HepG2 (cell line): Measurements from ENCODE around the gene CAND2. TPM values are rescaled to one million over a fixed set of nuclear protein-coding genes. Genes with fewer than 3 reads are reported as not detected.

ENCODE experiments used
- AFF4 ChIP-seq: sonication (generic); formaldehyde crosslinking; IDR thresholded peaks from 2 replicates; pipeline ENCODE4 v1.4.0; 2020; ENCODE audit warnings: missing genetic modification reagents
- AKNA ChIP-seq: sonication (generic); formaldehyde crosslinking; IDR thresholded peaks from 2 replicates; pipeline ENCODE4 v1.4.0; 2020; ENCODE audit warnings: missing genetic modification reagents, borderline replicate concordance
- ATM ChIP-seq: fragments of 450-650 bp; IDR thresholded peaks from 2 replicates; pipeline ENCODE4 v1.7.1; 2017; ENCODE audit warnings: mild to moderate bottlenecking, borderline replicate concordance
- ATRX ChIP-seq: sonication (generic); formaldehyde crosslinking; IDR thresholded peaks from 2 replicates; pipeline ENCODE4 v1.4.0; 2020; ENCODE audit warnings: missing genetic modification reagents, borderline replicate concordance
- BRD4 ChIP-seq: sonication (generic); formaldehyde crosslinking; IDR thresholded peaks from 2 replicates; pipeline ENCODE4 v1.4.0; 2020; ENCODE audit warnings: missing genetic modification reagents
- FOXJ3 ChIP-seq: sonication (generic); formaldehyde crosslinking; IDR thresholded peaks from 2 replicates; pipeline ENCODE4 v1.4.0; 2020; ENCODE audit warnings: missing genetic modification reagents, mild to moderate bottlenecking, borderline replicate concordance
- HDAC1 ChIP-seq: sonication (generic); formaldehyde crosslinking; IDR thresholded peaks from 2 replicates; pipeline ENCODE4 v1.5.1; 2020; ENCODE audit warnings: mild to moderate bottlenecking, missing genetic modification reagents
- MAFF ChIP-seq: IDR thresholded peaks from 2 replicates; pipeline ENCODE4 v1.6.1; 2011; ENCODE audit warnings: low read depth, low read length, improper control_type of control experiment
- MLLT10 ChIP-seq: sonication (generic); formaldehyde crosslinking; IDR thresholded peaks from 2 replicates; pipeline ENCODE4 v1.4.0; 2020; ENCODE audit warnings: missing genetic modification reagents
- NR2F1 ChIP-seq, 2 experiments: fragments of 450-650 bp in 1 of 2; formaldehyde crosslinking in 1 of 2; IDR thresholded peaks; 2 replicates each; pipeline versions ENCODE4 v1.5.0 to v1.6.1; 2016 to 2020; ENCODE audit warnings: mild to moderate bottlenecking in 1 of 2, missing compliant biosample characterization in 1 of 2, missing genetic modification reagents in 1 of 2, moderate library complexity in 1 of 2
- PAX8 ChIP-seq: sonication (generic); formaldehyde crosslinking; IDR thresholded peaks from 2 replicates; pipeline ENCODE4 v1.8.0; 2022; ENCODE audit warnings: mild to moderate bottlenecking, missing genetic modification reagents, borderline replicate concordance
- RFXAP ChIP-seq: sonication (generic); formaldehyde crosslinking; IDR thresholded peaks from 2 replicates; pipeline ENCODE4 v1.4.0; 2020; ENCODE audit warnings: missing genetic modification reagents, borderline replicate concordance
- ZNF225 ChIP-seq: sonication (generic); formaldehyde crosslinking; IDR thresholded peaks from 2 replicates; pipeline ENCODE4 v1.4.0; 2020; ENCODE audit warnings: mild to moderate bottlenecking, missing genetic modification reagents
- ZNF317 ChIP-seq: sonication (generic); formaldehyde crosslinking; IDR thresholded peaks from 2 replicates; pipeline ENCODE4 v1.5.0; 2020; ENCODE audit warnings: mild to moderate bottlenecking, missing genetic modification reagents
- ZNF740 ChIP-seq: sonication (generic); formaldehyde crosslinking; IDR thresholded peaks from 2 replicates; pipeline ENCODE4 v1.4.0; 2020; ENCODE audit warnings: missing genetic modification reagents
- ZNF749 ChIP-seq: sonication (generic); formaldehyde crosslinking; IDR thresholded peaks from 2 replicates; pipeline ENCODE4 v1.8.0; 2022; ENCODE audit warnings: mild to moderate bottlenecking, missing genetic modification reagents, moderate library complexity, borderline replicate concordance
- ZNF780A ChIP-seq: sonication (generic); formaldehyde crosslinking; IDR thresholded peaks from 2 replicates; pipeline ENCODE4 v1.8.0; 2022; ENCODE audit warnings: mild to moderate bottlenecking, missing genetic modification reagents, moderate library complexity
- polyA plus RNA-seq, 8 experiments: library from polyadenylated mRNA; depleted of rRNA in 3 of 8; stranded (reverse) in 7 of 8; unstranded in 1 of 8; fragments of >200 nt; fragmentation: Illumina TruSeq in 4 of 8; extraction: Trizol in 4 of 8; gene quantifications; 2 replicates each; pipeline versions ENCODE4 v1.2.1 to v1.2.3, GENCODE V29; 2011 to 2016; ENCODE audit warnings: low read depth in 4 of 8, missing spikeins in 1 of 8, mixed read lengths in 1 of 8; ENCODE audit not compliant: insufficient read depth in 1 of 8
- total RNA-seq, 5 experiments: library from RNA; depleted of rRNA; stranded (reverse); fragments of >200 nt; fragmentation: Illumina TruSeq; extraction: Trizol; gene quantifications; 2 replicates each; pipeline ENCODE4 v1.2.3, GENCODE V29; 2016; ENCODE audit warnings: low read depth in 1 of 5
- TF ChIP-seq, protein P1 (sequence below): sonication (generic); formaldehyde crosslinking; conservative IDR thresholded peaks from 2 replicates; pipeline ENCODE4 v1.8.0; 2022; ENCODE audit warnings: missing genetic modification reagents

Gene CAND2
- total and polyA plus RNA-seq, 2 of the 13 experiments (the other 11 are each of a cell fraction or from before 2014, with no cell fraction given), result 0.01 TPM; not detected in 1

- TF ChIP-seq ZNF749 (CRISPR knock-in tag) (no peak), ATM (no peak), RFXAP (CRISPR knock-in tag) (no peak), AKNA (CRISPR knock-in tag) (no peak), HDAC1 (peak; percentile 36), ZNF780A (CRISPR knock-in tag) (no peak), NR2F1 (CRISPR knock-in tag; IDR thresholded peaks at IDR 0.05) (no peak), ZNF740 (no peak), ZNF317 (peak; percentile 53; the same call in 1 of the 2 replicates), ATRX (CRISPR knock-in tag) (no peak), BRD4 (CRISPR knock-in tag) (no peak), ZNF225 (CRISPR knock-in tag) (no peak), FOXJ3 (CRISPR knock-in tag) (no peak), MAFF (peak; percentile 53; the same call in 1 of the 2 replicates), MLLT10 (CRISPR knock-in tag) (no peak), AFF4 (CRISPR knock-in tag) (no peak), PAX8 (CRISPR knock-in tag) (no peak)
- TF ChIP-seq, protein P1, sequence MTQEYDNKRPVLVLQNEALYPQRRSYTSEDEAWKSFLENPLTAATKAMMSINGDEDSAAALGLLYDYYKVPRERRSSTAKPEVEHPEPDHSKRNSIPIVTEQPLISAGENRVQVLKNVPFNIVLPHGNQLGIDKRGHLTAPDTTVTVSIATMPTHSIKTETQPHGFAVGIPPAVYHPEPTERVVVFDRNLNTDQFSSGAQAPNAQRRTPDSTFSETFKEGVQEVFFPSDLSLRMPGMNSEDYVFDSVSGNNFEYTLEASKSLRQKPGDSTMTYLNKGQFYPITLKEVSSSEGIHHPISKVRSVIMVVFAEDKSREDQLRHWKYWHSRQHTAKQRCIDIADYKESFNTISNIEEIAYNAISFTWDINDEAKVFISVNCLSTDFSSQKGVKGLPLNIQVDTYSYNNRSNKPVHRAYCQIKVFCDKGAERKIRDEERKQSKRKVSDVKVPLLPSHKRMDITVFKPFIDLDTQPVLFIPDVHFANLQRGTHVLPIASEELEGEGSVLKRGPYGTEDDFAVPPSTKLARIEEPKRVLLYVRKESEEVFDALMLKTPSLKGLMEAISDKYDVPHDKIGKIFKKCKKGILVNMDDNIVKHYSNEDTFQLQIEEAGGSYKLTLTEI (CRISPR knock-in tag), result no peak
Observed at GRCh38 chr3:12868039-12869034, 71.9 kb downstream of the CAND2 start (continued).
